Measurements from ENCODE around the gene NRXN2. TPM values are rescaled to one million over a fixed set of nuclear protein-coding genes. Genes with fewer than 3 reads are reported as not detected.
A peak's percentile ranks its signal among the peaks of the same experiment; 100 is the strongest.

NRXN2 gene
- 1 to 10 TPM; 1.2 to 4.6 (median 2.7) TPM for polyA plus RNA-seq

DNA sequence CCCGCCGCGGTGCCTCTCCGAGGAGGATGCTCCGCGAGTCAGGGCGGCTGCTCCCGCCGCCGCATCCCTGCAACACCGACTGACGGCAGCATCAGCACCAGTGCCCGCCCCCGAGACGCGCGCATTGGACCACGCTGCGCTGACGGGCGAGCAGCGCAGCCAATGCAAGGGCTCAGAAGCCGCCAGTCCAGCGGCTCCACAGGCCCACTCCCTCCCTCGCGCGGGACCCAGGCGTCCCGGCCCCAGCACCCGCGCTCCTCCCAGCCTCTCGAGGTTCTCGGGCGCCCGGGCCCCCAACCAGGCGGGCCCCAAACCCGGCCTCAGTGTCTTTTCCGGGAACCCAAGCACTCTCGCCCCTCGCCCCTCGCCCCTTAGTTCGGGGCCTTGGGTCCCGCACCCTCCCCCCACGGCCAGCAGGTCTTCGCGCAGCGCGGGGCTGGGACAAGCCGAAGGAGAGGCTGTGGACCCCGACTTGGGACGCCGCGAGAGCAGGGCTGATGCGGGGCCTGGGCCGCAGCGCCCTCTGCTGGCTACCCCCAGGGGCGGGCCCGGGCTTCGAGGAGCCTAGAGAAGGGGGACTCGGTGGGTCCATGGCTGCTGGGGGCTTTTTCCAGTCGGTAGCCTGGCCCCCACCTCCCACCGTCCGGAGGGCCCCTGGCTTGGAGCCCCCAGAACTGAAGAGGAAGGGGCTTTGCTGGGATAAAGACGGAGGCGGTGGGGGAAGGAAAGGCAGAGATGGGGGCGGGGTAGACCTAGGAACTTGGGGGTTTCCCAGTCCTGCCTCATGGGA, at the start of gene NRXN2:
NRXN2 (minus strand) TSS at position 81 of the 790 bp plus-strand sequence. CDS start 9,498 bp downstream, outside the sequence.
- whole genome bisulfite sequencing, 3 donors = 2% methylated on average over 56 to 66 of the region's 66 CpGs
- no peak within 1 kb of the TSS for H3K27ac ChIP-seq (ENCODE audit: low read depth, low read length)

DNA sequence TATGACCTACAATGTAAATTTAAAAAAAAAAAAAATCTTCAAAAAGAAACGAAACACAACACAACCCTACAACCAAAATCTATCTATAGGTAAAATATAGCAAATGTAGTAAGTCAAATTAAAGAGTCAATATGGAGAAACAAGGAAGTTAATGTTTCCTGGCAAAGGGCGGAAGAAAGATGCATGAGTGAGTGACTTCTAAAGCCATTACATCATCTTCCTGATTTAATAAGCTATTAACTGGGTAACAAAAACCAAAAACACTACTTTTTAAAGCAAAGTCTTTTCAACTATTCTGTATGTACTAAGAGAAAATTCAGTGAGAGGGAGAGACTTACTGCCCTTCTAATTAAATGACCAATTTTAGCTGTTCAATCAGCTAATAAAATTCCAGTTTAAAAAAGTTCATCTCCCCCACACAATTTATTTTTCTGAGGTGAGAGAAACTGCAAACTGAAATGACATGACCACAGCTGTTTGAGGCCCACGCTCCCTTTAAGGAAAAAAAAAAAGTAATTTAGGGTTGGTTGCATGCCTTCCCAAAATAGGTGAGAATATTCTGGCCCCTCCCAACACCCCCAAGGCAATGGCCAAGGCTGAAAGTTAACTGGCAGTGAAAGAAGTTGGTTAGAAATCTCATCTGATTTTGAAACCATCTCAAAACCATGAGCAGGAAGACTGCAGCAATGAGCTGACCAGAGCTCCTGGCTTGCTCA, 49.5 kb upstream of the NRXN2 start:
- 50 to 68% (median 55%) methylated on average over 3 of the region's 3 CpGs for WGBS, 3 donors
- peak overlapping the region; percentile 56 for H3K27ac ChIP-seq (ENCODE audit: low read depth, low read length)

GRCh38 chr11:64771861-64772260, 48.9 kb upstream of the NRXN2 start:
- 69 to 74% (median 72%) methylated on average over 2 of the region's 2 CpGs for WGBS, 3 donors
- H3K27ac ChIP-seq (ENCODE audit: low read depth, low read length) = no peak overlapping the region

DNA sequence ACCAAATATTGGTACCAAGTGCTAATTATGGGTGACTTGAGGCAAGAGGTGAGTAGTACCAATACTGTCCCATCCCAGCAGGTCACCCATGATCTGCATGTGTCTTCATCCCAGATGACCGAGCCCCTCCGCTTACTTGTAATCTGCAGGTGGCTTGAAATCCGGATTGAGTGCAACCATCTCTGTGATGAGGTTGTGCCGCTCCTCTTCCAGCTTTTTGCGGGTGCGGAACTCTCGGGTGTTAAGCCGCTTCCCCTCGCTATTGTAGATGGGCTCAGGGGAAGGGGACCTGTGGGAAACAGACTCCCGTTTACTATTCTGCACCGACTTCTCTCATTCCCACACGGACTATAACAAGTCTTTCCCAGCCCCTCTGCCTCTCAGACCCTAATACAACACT, 47.1 kb upstream of the NRXN2 start:
- H3K27ac ChIP-seq (ENCODE audit: low read depth, low read length) = no peak overlapping the region
- 91 to 95% (median 93%) methylated on average over 12 of the region's 12 CpGs for WGBS, 3 donors

GRCh38 chr11:64769283-64769682, 46.3 kb upstream of the NRXN2 start:
- WGBS, 3 donors = 86 to 94% (median 90%) methylated on average over 6 of the region's 6 CpGs
- H3K27ac ChIP-seq (ENCODE audit: low read depth, low read length) = no peak overlapping the region

DNA sequence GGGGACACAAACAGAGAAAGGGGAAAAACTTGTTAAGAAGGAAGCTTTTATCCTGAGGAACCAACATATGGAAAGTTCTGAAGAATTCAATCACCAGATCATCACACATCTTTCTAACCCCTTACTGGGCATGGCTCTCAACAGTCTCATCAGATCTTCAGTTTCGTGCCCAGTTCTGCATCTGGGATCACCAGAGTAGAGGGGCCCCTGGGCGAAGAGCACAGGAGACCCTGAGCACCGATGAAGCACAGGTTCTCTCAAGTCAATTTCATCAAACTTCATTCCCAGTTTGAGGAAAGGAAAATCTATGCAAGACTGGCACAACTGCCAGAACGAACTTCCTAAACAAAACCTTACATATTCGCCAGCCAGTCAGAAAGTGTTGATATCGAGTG, 45.3 kb upstream of the NRXN2 start:
- 85 to 90% (median 89%) methylated on average over 6 of the region's 6 CpGs for WGBS, 3 donors

GRCh38 chr11:64767344-64768299, 44.6 kb upstream of the NRXN2 start:
- 48 to 49% (median 49%) methylated on average over 19 of the region's 19 CpGs for WGBS, 3 donors
- H3K27ac ChIP-seq (ENCODE audit: low read depth, low read length) = no peak overlapping the region

More for the DNA sequence above, 45.3 kb upstream of the NRXN2 start:
- H3K27ac ChIP-seq (ENCODE audit: low read depth, low read length) = no peak overlapping the region

- H3K27ac ChIP-seq (ENCODE audit: low read depth, low read length) = no peak overlapping the region
- 95 to 97% (median 96%) methylated on average over 11 of the region's 11 CpGs for WGBS, 3 donors
Measured at GRCh38 chr11:64766881-64767280, 43.9 kb upstream of the NRXN2 start.

- WGBS, 3 donors = 85 to 90% (median 89%) methylated on average over 31 to 42 of the region's 42 CpGs
- H3K27ac ChIP-seq (ENCODE audit: low read depth, low read length) = no peak overlapping the region
Measured at GRCh38 chr11:64765851-64766665, 43.1 kb upstream of the NRXN2 start.

- no peak overlapping the region for H3K27ac ChIP-seq (ENCODE audit: low read depth, low read length)
- 89 to 91% (median 89%) methylated on average over 30 of the region's 30 CpGs for WGBS, 3 donors
Measured at GRCh38 chr11:64765291-64765850, 42.4 kb upstream of the NRXN2 start.

DNA sequence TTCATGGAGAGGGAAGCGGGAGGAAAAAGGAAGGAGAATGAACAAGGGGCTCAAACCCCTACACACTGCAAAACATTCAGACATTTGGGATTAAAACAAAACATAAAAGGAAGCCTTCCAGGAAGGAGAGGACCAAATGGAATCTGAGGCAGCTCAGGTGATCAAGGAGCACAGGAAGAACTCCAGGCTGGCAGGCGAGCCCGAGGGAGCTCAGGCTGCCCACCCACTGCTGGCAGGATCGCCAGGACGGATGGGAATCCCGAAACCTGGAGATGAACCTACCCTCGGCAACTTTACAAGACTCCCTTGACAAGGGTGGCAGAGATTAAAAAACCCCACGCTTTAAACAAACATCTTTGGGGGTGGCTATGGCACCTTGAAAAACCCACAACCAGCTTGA, 41.8 kb upstream of the NRXN2 start:
- 84 to 87% (median 85%) methylated on average over 8 of the region's 8 CpGs for WGBS, 3 donors
- no peak overlapping the region for H3K27ac ChIP-seq (ENCODE audit: low read depth, low read length)

DNA sequence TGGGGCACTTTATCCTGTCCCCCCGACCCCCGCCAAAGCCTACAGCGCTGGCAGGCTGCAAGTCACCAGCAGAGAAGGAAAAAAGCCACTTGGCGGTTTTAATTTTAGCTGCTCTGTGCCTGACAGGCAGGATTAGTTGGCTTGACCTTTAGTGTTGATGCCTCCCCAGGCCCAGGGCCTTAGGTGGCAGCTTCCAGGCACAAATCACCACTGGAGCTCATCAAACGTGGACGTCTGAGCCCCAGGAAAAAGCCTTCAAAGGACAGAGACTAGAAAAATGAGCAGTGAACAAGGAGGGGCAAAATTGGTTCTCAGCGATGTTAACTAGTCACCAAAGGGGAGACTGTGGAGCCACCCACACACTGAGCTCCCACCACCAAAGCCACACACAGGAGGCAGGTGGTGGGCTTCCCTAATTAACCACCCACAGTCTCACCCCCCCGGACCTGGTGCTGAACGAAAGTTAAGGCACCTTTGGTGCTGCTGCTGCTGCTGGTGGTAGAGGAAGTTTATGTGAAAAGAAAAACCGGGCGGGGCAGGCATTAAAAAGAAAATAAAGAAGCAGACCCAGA, 41.1 kb upstream of the NRXN2 start:
- WGBS, 3 donors = 59 to 76% (median 64%) methylated on average over 11 of the region's 11 CpGs
- H3K27ac ChIP-seq (ENCODE audit: low read depth, low read length) = no peak overlapping the region

GRCh38 chr11:64763526-64764039, 40.6 kb upstream of the NRXN2 start:
- no peak overlapping the region for H3K27ac ChIP-seq (ENCODE audit: low read depth, low read length)
- 64 to 75% (median 71%) methylated on average over 6 of the region's 6 CpGs for WGBS, 3 donors

DNA sequence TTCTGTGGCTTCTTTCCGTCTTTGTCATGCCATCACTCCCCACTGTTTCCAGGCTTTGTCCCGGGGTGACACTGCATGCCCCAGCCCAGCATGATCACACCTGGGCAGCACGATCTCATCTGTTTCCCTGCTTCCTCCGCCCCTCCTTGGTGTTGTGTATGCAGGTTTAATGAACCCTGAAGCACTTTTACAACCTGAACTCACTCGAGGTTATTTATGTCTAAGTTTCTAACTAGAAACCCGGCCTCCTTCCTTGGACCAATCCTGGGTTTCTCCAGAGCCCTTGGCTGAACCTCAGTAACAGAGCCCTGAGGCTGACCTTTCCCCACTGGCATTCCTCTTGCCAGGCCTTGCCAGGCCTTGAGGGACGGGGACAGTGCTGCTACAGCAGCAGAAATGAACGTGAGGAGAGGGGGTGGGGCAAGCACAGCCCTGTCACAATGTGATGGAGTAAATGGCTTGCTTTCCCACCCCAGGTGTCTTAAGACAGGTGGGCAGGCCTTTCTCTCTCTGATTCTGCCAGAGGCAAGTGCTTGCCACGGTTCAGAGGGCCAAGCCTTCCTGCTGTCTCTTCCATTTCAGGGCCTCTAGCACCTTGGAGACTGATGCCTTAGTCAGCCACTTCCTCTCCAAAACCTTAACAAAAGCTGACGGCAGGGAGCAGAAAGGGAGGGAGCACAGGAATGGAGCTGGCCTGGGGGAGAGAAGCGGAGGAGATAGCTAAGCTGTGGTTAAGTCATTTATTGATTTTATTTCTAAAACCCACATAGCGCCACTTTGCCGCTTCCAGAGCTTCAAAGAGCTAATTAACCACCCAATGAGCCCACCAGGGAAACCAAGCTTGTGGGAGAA, 39.9 kb upstream of the NRXN2 start:
- H3K27ac ChIP-seq (ENCODE audit: low read depth, low read length) = no peak overlapping the region
- WGBS, 3 donors = 53 to 60% (median 53%) methylated on average over 13 of the region's 13 CpGs

GRCh38 chr11:64762277-64762673, 39.3 kb upstream of the NRXN2 start:
- no peak overlapping the region for H3K27ac ChIP-seq (ENCODE audit: low read depth, low read length)
- 71 to 77% (median 74%) methylated on average over 5 of the region's 5 CpGs for WGBS, 3 donors

DNA sequence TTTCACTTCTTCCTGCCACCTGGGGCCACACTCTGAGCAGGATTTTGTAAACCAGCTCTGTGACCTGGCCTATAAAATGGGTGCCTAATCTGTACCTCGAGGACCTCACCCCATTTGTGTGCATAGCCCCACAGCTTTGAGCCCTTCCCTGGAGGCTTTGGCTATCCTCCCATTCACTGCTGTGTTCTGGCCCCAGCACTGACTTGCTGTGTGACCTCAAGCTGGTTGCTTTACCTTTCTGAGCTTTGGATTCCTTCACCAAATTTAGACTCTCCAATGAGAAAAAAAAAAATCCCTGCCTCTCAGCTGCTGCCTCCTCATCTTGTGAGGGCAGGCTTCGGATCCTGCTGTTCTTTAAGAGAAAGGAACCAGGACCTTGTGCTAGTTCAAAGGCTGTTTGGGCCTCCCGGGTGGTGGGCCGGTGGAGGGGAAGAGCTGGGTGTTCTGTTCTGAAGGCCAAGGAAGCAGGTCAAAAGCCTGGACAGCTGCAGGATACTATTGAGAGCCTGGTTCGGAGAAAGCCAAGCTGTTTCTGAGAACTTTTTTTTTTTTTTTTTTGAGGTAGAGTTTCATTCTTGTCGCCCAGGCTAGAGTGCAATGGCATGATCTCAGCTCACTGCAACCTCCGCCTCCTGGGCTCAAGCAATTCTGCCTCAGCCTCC, 37.9 kb upstream of the NRXN2 start:
- H3K27ac ChIP-seq (ENCODE audit: low read depth, low read length) = no peak overlapping the region
- WGBS, 3 donors = 58 to 73% (median 69%) methylated on average over 7 of the region's 7 CpGs
